Spinal cord (tissue), 10 donors: ENCODE measurements around the gene TRIP4. TPM values are rescaled to one million over a fixed set of nuclear protein-coding genes. Genes with fewer than 3 reads are reported as not detected.
A peak's percentile ranks its signal among the peaks of the same experiment; 100 is the strongest.

ENCODE experiments used
- DNase-seq, 6 donors: peaks; one replicate each; pipeline versions ENCODE4 v3.0.0 to v3.0.0-alpha.2; 2013 to 2015; ENCODE audit warnings: low spot score in 6 of 6, low read depth in 4 of 6
- H3K27ac ChIP-seq: one replicate; pipeline ENCODE4 v1.5.1; 2013; ENCODE audit warnings: low read depth, low read length, control low read depth
- H3K27me3 ChIP-seq: one replicate; pipeline ENCODE4 v1.6.1; 2013; ENCODE audit warnings: low read length; ENCODE audit not compliant: control insufficient read depth, insufficient read depth
- H3K36me3 ChIP-seq: one replicate; pipeline ENCODE4 v1.6.1; 2013; ENCODE audit warnings: low read length; ENCODE audit not compliant: control insufficient read depth, insufficient read depth
- H3K4me1 ChIP-seq: one replicate; pipeline ENCODE4 v1.6.1; 2013; ENCODE audit warnings: low read length; ENCODE audit not compliant: control insufficient read depth, insufficient read depth
- H3K4me3 ChIP-seq: one replicate; pipeline ENCODE4 v1.5.1; 2013; ENCODE audit warnings: low read depth, low read length, control low read depth
- H3K9me3 ChIP-seq: one replicate; pipeline ENCODE4 v1.6.1; 2013; ENCODE audit warnings: low read length; ENCODE audit not compliant: control insufficient read depth, insufficient read depth
- WGBS: methylation state at CpG from one replicate; pipeline ENCODE4 v1.1.5; 2013; ENCODE audit warnings: missing lambda C conversion rate; ENCODE audit not compliant: insufficient coverage; 5-methylcytosine and 5-hydroxymethylcytosine counted together
- polyA plus RNA-seq, 2 donors: library from polyadenylated mRNA; unstranded; fragments of 120-200 nt; gene quantifications; one replicate each; pipeline ENCODE4 v1.2.1, GENCODE V29; 2013; ENCODE audit not compliant: insufficient read length in 2 of 2
- total RNA-seq, 2 donors: library from RNA; depleted of rRNA in 1 of 2; stranded (reverse); fragments of 120-200 nt in 1 of 2; fragments of >200 nt in 1 of 2; gene quantifications; one replicate each; pipeline versions ENCODE4 v1.2.3 to v1.2.4, GENCODE V29; 2013 to 2014
- donor health status: healthy.

TRIP4 gene
- total and polyA plus RNA-seq, 4 donors = 15.3 to 28.4 (median 23.0) TPM

GRCh38 chr15:64438653-64439447, 51.2 kb downstream of the TRIP4 start:
- Histone ChIP-seq H3K9me3 (no peaks in the 10 kb centered on the region), H3K4me1 (no peaks in the 10 kb centered on the region), H3K36me3 (peaks cover 10% of the 10 kb centered on the region), H3K27ac (no peak overlapping the region), H3K27me3 (no peaks in the 10 kb centered on the region), H3K4me3 (no peak overlapping the region)
- WGBS = 93% methylated on average over 4 of the region's 6 CpGs
- DNase-seq = no peak

- no peak for DNase-seq
- Histone ChIP-seq H3K36me3 (peaks cover 19% of the 10 kb centered on the region), H3K4me1 (no peaks in the 10 kb centered on the region), H3K27me3 (no peaks in the 10 kb centered on the region), H3K27ac (no peak overlapping the region), H3K4me3 (no peak overlapping the region), H3K9me3 (no peaks in the 10 kb centered on the region)
- 94% methylated on average over 3 of the region's 3 CpGs for WGBS
These were observed 54.2 kb downstream of the TRIP4 start for GRCh38 chr15:64441852-64442251.

- H3K36me3 ChIP-seq = peaks cover 21% of the 10 kb centered on the region
- no peak overlapping the region for H3K27ac ChIP-seq
- H3K27me3 ChIP-seq = no peaks in the 10 kb centered on the region
- WGBS = 77% methylated on average over 2 of the region's 2 CpGs
- H3K4me3 ChIP-seq = no peak overlapping the region
- DNase-seq = no peak
- H3K4me1 ChIP-seq = no peaks in the 10 kb centered on the region
- H3K9me3 ChIP-seq = no peaks in the 10 kb centered on the region
These were observed 55.4 kb downstream of the TRIP4 start for GRCh38 chr15:64443016-64443415.

GRCh38 chr15:64443747-64444621, 56.3 kb downstream of the TRIP4 start:
- no peak for DNase-seq
- H3K27me3 ChIP-seq = no peaks in the 10 kb centered on the region
- no peaks in the 10 kb centered on the region for H3K9me3 ChIP-seq
- peaks cover 27% of the 10 kb centered on the region for H3K36me3 ChIP-seq
- no peaks in the 10 kb centered on the region for H3K4me1 ChIP-seq
- 100% methylated on average over 1 of the region's 3 CpGs for WGBS
- no peak overlapping the region for H3K27ac ChIP-seq
- no peak overlapping the region for H3K4me3 ChIP-seq

GRCh38 chr15:64444836-64445235, 57.2 kb downstream of the TRIP4 start:
- Histone ChIP-seq H3K27me3 (no peaks in the 10 kb centered on the region), H3K4me1 (no peaks in the 10 kb centered on the region), H3K36me3 (peaks cover 30% of the 10 kb centered on the region)

GRCh38 chr15:64447536-64448315, 60.1 kb downstream of the TRIP4 start:
- WGBS = 100% methylated on average over 1 of the region's 6 CpGs
- no peaks in the 10 kb centered on the region for H3K27me3 ChIP-seq
- no peak overlapping the region for H3K27ac ChIP-seq
- H3K36me3 ChIP-seq = peaks cover 33% of the 10 kb centered on the region
- DNase-seq = no peak
- H3K4me3 ChIP-seq = no peak overlapping the region
- H3K9me3 ChIP-seq = no peaks in the 10 kb centered on the region
- peaks cover 1% of the 10 kb centered on the region for H3K4me1 ChIP-seq

More at GRCh38 chr15:64444836-64445235, 57.2 kb downstream of the TRIP4 start:
- no peaks in the 10 kb centered on the region for H3K9me3 ChIP-seq
- DNase-seq = no peak
- no peak overlapping the region for H3K27ac ChIP-seq
- no peak overlapping the region for H3K4me3 ChIP-seq

- Histone ChIP-seq H3K4me3 (no peak overlapping the region), H3K9me3 (no peaks in the 10 kb centered on the region), H3K27me3 (no peaks in the 10 kb centered on the region), H3K4me1 (peaks cover 5% of the 10 kb centered on the region), H3K27ac (no peak overlapping the region), H3K36me3 (peaks cover 15% of the 10 kb centered on the region)
- peak in 5 of 6 donors; percentile 55 to 95 (median 71) for DNase-seq
- WGBS = 0% methylated on average over 1 of the region's 6 CpGs
These were observed 65.5 kb downstream of the TRIP4 start for GRCh38 chr15:64452988-64453688.

- no peak for DNase-seq
- Histone ChIP-seq H3K36me3 (peaks cover 12% of the 10 kb centered on the region), H3K4me1 (peaks cover 5% of the 10 kb centered on the region), H3K27ac (no peak overlapping the region), H3K27me3 (no peaks in the 10 kb centered on the region), H3K4me3 (no peak overlapping the region), H3K9me3 (no peaks in the 10 kb centered on the region)
- 89% methylated on average over 1 of the region's 1 CpG for WGBS
These were observed 66.0 kb downstream of the TRIP4 start for GRCh38 chr15:64453689-64454037.

GRCh38 chr15:64454282-64454681, 66.6 kb downstream of the TRIP4 start:
- Histone ChIP-seq H3K36me3 (peaks cover 7% of the 10 kb centered on the region), H3K4me1 (peaks cover 5% of the 10 kb centered on the region), H3K27ac (no peak overlapping the region), H3K27me3 (no peaks in the 10 kb centered on the region), H3K4me3 (no peak overlapping the region), H3K9me3 (no peaks in the 10 kb centered on the region)
- no peak for DNase-seq
